Measurements from ENCODE around the gene ABCA2.
"Not testable (repeated sequence)": the region's sequence is repeated elsewhere in the genome, so short reads cannot be mapped to it uniquely, and the experiment has no call there.

The ABCA2 gene

GRCh38 chr9:137008312-137008711, 19.7 kb downstream of the ABCA2 start:
- H3K4me3 ChIP-seq (ENCODE audit: low read length) = no peak overlapping the region
- DNase-seq (ENCODE audit: low read depth, low spot score) = no peak

- no peak overlapping the region for H3K4me3 ChIP-seq (ENCODE audit: low read length)
- DNase-seq (ENCODE audit: low read depth, low spot score) = no peak
Observed at GRCh38 chr9:137007816-137008270, 20.2 kb downstream of the ABCA2 start.

DNA sequence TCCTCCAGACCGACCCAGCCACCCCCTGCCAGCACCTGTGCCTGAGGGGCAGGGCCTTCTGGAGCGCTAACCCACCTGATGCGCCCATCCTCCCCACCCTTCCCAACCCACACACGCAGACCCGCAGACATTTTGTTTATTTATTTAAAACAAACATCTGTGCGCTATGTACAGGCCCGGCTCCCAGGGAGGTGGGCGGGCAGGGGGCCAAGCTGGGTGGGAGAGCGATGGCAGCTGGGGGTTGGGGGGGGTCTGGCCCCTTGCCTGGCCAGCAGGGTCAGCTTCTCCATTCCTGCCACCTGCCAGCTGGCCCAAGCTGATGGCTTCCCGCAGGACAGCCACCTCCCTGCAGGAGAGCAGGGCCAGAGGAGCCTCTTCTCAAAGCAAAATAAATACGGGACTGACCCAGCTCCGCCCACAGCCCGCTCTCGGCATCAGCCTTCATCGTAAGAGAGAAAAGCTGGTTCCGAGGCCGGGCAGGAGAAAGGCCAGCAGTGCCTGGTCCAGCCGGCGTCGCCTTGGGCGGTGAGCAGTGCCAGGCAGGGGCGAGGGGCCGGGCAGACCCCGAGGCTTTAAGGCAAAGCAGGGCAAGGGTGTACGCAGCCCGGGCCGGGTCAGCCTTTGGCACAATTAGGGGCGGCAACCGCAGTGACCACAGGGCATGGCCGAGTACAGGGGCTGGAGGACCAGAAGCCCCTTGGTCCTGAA, 20.8 kb downstream of the ABCA2 start:
- no peak for DNase-seq (ENCODE audit: low read depth, low spot score)

DNA sequence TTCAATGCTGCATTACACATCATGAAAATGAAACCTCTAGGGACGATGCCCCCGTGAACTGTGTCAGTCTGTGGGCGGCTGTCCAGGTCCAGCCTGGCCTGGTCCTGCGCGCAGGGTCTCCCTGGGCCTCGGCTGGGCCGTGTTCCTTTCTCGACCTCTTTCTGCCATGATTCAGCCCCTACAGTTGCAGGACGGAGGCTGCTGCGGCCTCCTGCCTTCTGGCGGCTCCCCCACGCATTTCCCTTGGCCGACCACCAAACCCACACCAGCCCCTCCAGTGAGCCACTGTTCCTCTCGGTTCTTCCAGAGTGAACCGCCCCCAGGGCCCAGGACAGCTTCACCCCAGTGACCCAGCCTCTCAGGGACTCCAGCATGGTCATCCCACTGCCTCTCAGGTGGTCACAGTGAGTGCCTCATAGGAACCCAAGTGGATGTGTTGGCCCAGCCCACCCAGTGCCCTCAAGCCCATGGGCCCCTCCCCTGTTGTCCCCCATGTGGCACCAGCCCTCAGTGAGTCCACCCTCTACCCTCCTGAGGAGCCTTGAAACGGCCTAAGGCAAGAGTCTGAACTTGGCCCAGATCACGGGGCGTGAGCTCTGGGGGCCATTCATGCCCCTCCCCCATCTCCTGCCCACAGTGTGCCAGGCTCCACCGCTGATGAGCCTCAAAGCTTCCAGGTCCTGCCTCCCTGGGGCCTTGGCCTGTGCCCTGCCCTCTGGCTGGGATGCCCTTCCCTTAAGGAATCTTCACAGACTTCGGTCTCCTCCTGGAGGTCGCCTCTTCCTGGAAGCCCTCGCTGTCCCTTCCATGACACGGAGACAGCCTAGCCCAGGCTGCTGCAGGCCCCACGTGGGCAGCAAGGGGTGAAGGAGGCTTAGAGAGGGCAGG, 21.7 kb downstream of the ABCA2 start:
- no peak for DNase-seq (ENCODE audit: low read depth, low spot score)
- H3K4me3 ChIP-seq (ENCODE audit: low read length) = no peak overlapping the region

More for the DNA sequence above, 20.8 kb downstream of the ABCA2 start:
- no peak overlapping the region for H3K4me3 ChIP-seq (ENCODE audit: low read length)

DNA sequence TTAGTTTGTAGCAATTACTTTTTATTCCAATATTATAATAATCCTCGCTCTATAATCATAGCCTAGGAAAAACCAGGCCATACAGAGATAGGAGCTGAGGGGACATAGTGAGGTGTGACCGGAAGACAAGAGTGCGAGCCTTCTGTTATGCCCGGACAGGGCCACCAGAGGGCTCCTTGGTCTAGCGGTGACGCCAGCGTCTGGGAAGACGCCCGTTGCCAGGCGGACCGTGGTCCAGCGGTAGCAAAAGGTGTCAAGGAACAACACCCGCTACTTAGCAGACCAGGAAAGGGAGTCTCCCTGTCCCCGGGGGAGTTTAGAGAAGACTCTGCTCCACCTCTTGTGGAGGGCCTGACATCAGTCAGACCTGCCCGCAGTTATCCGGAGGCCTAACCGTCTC, 23.8 kb downstream of the ABCA2 start:
- not testable (repeated sequence) for H3K4me3 ChIP-seq (ENCODE audit: low read length); DNase-seq (ENCODE audit: low read depth, low spot score)

DNA sequence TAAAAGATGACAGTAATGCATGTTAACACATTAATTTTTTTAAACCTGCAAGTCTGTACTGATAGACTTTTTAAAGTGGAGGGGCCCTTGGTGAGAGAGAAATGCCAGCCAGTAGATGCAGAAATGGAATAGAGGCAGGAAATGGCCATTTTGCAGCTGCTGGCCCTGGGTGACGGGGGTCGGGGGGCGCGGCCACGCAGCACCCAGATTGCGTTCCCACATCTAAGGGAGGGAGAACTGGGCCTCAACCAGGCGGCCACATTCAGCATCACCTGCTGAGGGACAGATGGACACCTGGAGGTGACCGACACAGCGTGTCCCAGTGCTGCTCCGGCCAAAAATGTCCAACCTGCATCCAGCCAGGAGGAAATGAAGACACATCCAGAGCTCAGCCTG, 25.4 kb downstream of the ABCA2 start:
- DNase-seq (ENCODE audit: low read depth, low spot score) = no peak
- H3K4me3 ChIP-seq (ENCODE audit: low read length) = no peak overlapping the region

GRCh38 chr9:137001857-137002645, 26.0 kb downstream of the ABCA2 start:
- DNase-seq (ENCODE audit: low read depth, low spot score) = no peak
- no peak overlapping the region for H3K4me3 ChIP-seq (ENCODE audit: low read length)

DNA sequence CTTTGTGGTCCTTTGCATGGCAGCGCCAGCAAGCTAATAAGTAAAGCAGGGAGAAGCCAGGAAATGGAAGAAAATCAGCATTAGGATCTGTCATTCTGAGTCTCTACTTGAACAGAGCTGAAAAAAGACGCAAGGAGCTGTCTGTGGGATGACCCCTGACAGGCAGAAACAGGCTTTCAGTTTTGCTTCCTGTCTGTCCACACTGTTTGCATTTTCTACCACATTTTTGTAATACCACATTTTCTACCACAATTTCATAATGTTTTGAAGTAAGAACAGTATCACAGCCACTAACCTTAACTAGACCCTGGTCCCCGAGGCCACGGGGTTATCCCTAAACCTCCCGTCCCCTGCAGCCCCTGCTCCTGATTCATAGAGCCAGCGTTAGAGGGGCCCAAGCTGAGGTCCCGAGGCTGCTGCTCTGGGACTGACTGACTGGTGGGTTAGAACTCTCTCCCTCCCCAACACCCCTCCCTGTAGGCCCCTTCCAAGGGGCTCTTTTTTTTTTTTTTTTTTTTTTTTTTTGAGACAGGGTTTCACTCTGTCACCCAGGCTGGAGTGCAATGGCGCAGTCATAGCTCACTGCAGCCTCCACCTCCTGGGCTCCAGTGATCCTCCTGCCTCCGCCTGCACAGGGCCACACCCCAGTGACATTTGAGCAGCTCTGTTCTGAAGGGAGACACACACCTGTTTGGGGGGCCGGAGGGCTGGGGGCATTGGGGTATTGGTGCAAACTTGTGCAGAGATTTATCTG, 27.7 kb downstream of the ABCA2 start:
- no peak for DNase-seq (ENCODE audit: low read depth, low spot score)
- H3K4me3 ChIP-seq (ENCODE audit: low read length) = no peak overlapping the region

DNA sequence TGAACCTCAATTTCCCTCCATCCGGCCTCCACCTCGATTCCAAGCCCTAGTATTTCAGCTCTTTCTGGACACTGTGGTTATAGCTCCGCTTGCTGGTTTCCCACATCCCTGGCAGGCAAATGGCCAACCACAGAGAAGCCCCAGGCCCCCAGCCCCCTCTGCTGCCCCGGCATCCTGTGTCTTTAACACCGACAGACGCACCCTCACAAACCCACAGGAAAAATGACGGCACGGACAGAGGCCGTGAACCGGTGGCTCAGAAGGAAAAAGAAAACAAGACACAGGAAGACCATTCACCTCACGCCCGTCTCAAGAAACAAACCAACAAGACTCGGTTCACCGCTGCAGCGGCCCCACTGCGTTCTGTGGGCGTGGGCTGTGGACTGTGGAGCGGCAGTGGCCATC, 30.2 kb downstream of the ABCA2 start:
- H3K4me3 ChIP-seq (ENCODE audit: low read length) = no peak overlapping the region
- no peak for DNase-seq (ENCODE audit: low read depth, low spot score)

GRCh38 chr9:136997371-136997770, 30.7 kb downstream of the ABCA2 start:
- DNase-seq (ENCODE audit: low read depth, low spot score) = no peak
- no peak overlapping the region for H3K4me3 ChIP-seq (ENCODE audit: low read length)

DNA sequence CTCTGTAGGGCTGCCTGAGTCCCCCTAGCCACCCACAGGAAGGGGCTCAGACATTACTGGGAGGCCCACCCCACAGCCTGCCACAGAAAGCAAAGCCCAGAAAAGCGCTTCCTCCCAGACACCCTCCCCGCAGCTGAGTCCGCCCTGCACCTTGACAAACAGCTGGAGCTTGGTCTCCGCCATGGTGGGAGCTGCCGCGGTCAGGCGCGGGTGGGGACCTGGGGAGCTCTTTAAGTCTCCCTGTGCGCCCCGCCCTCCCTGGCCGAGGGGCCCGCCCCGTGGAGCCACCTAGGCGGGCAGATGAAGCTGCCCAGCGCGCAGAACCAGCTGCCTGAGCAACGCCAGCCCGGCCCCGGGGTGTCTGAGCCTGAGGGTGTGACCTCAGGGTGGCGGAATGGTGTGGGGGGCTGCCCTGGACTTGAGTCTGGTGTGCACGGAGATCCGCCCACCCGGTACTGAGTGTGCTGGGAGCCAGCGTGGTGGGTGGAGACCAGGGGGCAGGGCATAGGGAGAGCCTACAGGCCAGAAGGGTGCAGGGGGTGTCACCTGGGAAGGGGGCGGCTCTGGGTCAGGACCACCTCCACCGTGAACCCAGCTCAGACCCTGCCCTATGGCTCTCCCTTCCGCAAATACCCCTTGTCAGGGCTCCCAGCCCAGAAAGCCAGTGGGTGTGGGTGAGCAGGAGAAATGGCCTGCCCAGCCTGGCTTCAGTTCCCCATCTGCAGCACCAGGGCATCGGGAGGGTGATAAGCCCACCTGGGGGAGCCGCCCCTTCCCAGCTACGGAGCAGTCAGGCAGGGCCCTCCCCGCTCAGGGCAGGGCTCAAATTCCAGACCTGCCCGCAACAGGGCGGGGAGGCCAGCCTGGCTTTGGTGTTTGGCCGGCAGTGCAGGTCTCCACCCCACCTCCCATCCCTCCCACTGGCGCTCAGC, 31.4 kb downstream of the ABCA2 start, which contains the start of gene CLIC3:
Gene CLIC3, minus strand, starts transcription at position 208 of the 932 bp plus-strand sequence. Its CDS starts 25 bp downstream, at position 183.
- H3K4me3 ChIP-seq (ENCODE audit: low read length) = no peak within 1 kb of the TSS

DNA sequence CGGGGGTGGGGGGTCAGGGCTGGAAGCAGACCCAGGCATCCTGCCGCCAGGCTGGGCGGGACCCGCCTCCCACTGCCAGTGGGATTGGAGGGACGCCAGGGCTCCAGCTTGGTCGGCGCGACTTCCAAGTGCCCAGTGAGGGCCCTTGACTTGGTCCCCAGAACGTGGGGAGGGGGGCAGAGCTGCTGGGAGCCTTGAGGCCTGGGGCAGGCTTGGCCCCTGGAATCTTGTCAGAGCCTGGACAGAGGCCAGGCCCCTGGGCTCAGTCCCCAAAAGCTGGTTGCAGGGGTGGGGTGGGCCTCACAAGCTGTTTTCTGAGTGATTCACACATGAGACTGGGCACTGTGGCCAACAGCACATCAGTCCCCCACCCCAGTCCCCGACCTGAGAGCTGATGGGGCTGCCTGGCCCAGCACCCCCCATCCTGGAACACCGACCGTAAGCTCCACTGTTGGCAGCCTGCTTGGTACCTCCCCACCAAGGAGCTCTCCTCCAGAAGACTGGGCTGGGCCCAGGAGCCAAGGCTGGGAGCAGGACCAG, 32.2 kb downstream of the ABCA2 start:
- DNase-seq (ENCODE audit: low read depth, low spot score) = no peak
- no peak overlapping the region for H3K4me3 ChIP-seq (ENCODE audit: low read length)

More for the DNA sequence above, 31.4 kb downstream of the ABCA2 start, which contains the start of gene CLIC3:
- peak; percentile 51 for DNase-seq (ENCODE audit: low read depth, low spot score)

GRCh38 chr9:136995362-136995761, 32.7 kb downstream of the ABCA2 start:
- no peak overlapping the region for H3K4me3 ChIP-seq (ENCODE audit: low read length)

GRCh38 chr9:136994888-136995230, 33.2 kb downstream of the ABCA2 start:
- H3K4me3 ChIP-seq (ENCODE audit: low read length) = no peak overlapping the region
- no peak for DNase-seq (ENCODE audit: low read depth, low spot score)

More at GRCh38 chr9:136995362-136995761, 32.7 kb downstream of the ABCA2 start:
- DNase-seq (ENCODE audit: low read depth, low spot score) = no peak

- no peak for DNase-seq (ENCODE audit: low read depth, low spot score)
- no peak overlapping the region for H3K4me3 ChIP-seq (ENCODE audit: low read length)
Observed at GRCh38 chr9:136994180-136994887, 33.7 kb downstream of the ABCA2 start.

DNA sequence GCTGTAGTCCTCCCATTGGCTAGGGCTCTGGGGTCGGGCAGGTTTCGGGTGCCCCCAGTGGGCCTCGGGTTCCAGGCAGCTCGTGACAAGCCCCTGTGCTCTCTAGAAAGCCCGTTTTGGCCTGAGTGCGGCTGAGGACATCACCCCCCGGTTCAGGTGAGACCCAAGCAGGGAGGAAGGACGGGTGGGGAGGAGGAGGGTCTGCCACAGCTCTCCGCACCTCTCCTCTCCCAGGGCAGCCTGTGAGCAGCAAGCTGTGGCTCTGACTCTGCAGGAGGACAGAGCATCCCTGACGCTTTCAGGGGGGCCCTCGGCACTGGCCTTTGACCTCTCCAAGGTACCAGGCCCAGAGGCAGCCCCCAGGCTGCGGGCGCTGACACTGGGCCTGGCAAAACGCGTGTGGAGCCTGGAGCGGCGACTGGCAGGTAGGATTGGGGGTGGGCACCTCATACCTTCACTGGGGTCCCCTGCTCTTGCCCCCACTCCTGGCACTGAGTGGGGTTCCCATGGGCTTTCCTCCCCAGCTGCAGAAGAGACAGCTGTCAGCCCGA, 35.1 kb downstream of the ABCA2 start:
- H3K4me3 ChIP-seq (ENCODE audit: low read length) = peak overlapping the region; percentile 87
- DNase-seq (ENCODE audit: low read depth, low spot score) = no peak
